Measurements from ENCODE around the gene GPX3.

GRCh38 chr5:151014680-151015343 is 5.6 kb upstream of the GPX3 start:
- TF ChIP-seq POLR2AphosphoS5 (IDR thresholded peaks at IDR 0.05; ENCODE audit: insufficient read depth in 1 of 2, low read depth in 1 of 2) (no peak), POLR2A (IDR thresholded peaks at IDR 0.05) (no peak), CTCF (IDR thresholded peaks at IDR 0.05) (no peak)
